Hepatocyte (in vitro differentiated cells): ENCODE measurements around the gene PPP1R9A.

Experiments used
- EZH2 ChIP-seq: fragments of 200-600 bp; sonication (generic); IDR thresholded peaks from 2 replicates; pipeline ENCODE4 v1.6.1; 2016; ENCODE audit warnings: antibody characterized with exemption, mild to moderate bottlenecking, borderline replicate concordance
- TF ChIP-seq, protein P1 (sequence below): fragments of 200-600 bp; sonication (generic); IDR thresholded peaks from 2 replicates; pipeline ENCODE4 v1.5.1; 2016; ENCODE audit warnings: antibody characterized with exemption, mild to moderate bottlenecking; ENCODE audit not compliant: poor library complexity

DNA sequence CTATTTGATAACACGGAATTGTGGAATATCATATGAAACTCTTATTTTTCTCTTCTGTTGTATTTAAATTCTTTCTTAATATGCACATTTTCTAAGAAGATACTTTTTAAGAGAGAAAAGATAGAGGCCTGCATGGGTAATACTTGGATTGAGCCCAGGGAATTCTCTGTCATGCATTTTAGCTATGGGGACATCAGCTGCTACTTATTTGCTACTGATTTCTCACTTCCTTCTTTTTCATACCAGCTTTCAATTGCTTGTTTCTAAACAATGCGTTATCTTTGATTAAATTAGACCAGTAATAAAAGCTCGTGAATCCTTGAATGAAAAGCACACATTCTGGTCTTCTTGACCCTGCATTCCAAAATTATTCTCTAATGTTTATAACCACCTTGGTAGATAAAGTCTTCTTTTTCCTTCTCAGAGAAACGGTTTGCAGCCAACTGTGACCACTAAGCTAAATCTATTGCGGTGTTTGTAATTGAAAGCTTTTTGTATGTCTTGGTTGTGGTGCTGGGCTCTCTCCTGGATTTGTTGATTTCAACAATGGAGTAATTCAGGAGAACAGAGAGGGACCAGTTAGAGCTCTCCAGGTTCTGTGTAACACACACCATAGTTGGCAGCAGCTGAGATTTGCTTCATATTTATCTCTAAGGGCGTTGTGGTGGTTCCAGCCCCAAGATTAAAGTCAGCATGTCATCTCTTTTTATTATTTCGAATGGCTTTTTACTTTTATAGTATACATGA, 139.3 kb downstream of the PPP1R9A start:
- TF ChIP-seq, protein P1, sequence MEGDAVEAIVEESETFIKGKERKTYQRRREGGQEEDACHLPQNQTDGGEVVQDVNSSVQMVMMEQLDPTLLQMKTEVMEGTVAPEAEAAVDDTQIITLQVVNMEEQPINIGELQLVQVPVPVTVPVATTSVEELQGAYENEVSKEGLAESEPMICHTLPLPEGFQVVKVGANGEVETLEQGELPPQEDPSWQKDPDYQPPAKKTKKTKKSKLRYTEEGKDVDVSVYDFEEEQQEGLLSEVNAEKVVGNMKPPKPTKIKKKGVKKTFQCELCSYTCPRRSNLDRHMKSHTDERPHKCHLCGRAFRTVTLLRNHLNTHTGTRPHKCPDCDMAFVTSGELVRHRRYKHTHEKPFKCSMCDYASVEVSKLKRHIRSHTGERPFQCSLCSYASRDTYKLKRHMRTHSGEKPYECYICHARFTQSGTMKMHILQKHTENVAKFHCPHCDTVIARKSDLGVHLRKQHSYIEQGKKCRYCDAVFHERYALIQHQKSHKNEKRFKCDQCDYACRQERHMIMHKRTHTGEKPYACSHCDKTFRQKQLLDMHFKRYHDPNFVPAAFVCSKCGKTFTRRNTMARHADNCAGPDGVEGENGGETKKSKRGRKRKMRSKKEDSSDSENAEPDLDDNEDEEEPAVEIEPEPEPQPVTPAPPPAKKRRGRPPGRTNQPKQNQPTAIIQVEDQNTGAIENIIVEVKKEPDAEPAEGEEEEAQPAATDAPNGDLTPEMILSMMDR: no peak
- TF ChIP-seq EZH2: no peak
